GM12874 (cell line): Measurements from ENCODE around the gene SAFB2.

Source experiments
- CTCF ChIP-seq: IDR thresholded peaks from 2 replicates; pipeline ENCODE4 v1.5.1; 2011; ENCODE audit warnings: low read depth, mild to moderate bottlenecking, control low read depth, low read length, moderate library complexity; ENCODE audit not compliant: insufficient read depth

Gene SAFB2

DNA sequence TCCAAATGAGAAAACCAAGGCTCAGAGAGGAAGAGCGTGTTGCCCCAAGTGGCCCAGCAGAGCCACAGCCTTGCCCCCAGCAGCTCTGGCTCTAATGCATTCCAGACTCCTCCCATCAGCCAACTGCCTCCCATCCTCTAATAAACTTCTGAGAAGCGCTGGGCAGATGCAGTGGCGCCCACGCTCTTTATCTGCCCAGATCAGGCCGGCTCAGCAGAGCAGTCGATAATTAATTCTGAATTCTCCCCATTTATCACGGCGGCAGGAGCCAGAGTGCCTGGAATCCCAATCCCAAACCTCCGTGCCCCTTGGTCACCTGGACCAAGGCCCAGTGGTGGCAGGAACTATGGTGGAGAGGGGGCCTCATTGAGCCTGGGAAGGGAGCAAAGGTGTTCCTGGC lies 68.7 kb downstream of the SAFB2 start:
- TF ChIP-seq CTCF: no peak

DNA sequence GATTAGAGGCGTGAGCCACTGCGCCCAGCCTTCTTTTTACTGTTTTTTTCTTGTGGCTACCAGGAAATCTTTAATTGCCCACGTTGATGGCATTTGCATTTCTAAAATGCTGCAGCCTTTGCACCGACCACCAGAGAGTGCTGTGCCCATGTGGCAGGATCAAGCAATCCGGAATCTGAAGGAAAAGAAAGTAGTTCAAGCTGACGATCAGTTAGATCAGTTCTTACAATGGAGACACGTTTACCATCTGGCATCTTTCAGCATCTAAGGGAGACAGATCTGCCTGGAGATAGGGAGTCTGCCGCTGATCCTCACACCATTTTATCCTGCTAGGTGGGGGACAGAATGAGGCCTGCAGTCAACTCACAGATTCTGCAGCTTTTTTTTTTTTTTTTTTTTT lies 74.7 kb downstream of the SAFB2 start:
- TF ChIP-seq CTCF: peak; percentile 35; the same call in 1 of the 2 replicates

DNA sequence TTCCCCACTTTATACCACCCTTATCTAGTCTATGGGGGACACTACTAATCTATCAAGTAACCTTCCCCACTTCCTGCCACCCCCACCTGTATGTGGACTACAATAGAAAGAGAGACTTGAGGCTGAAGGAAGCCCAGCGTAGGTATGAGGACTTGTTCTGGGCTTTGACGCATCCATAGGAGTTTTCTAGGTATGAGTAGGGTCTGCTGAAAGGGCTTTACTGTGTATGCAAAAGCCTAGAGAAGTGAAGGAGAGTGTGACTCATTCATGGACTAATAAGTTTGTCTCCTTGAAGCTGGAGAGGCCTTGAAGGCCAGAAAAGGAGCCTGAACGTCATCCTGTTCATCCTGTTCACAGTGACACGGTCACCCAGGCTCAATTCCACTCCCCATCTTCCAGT lies 76.6 kb downstream of the SAFB2 start:
- TF ChIP-seq CTCF: no peak

GRCh38 chr19:5545051-5545450 lies 77.5 kb downstream of the SAFB2 start:
- TF ChIP-seq CTCF: no peak

DNA sequence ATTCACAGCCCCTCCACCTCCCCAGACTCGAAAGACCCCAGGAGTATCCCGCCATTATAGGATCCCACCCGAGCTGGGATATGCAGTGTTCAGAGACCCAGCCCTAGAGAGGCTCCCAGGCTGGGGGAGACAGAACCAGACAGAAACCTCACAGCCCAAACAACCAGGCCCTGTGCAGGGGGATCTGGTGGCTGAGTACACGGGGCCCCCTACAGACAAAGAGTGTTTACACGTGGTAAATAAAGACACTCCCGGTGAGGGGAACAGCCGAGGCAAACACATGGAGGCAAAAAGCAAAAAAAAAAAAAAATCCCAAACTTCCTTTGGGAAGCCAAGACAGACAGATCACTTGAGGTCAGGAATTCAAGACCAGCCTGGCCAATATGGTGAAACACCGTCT lies 79.9 kb downstream of the SAFB2 start:
- TF ChIP-seq CTCF: no peak

GRCh38 chr19:5541456-5541855 lies 81.1 kb downstream of the SAFB2 start:
- no peak for TF ChIP-seq CTCF

DNA sequence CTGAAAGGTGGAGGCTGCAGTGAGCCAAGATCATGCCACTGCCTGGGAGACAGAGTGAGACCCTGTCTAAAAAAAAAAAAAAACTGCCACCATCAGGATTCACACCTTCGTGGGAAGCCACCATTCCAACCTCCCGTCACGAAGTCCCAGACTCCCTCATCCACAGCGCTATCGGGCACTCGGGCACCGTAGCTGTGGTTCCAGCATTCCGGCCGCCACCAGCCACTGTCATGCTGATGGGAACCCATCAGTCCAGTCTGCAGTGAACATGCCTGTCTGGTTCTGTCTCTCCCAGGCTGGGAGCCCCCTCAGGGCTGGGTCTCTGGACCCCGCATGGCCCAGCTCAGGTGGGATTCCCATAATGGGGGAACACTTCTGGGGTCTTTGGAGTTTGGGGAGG lies 82.4 kb downstream of the SAFB2 start:
- no peak for TF ChIP-seq CTCF

DNA sequence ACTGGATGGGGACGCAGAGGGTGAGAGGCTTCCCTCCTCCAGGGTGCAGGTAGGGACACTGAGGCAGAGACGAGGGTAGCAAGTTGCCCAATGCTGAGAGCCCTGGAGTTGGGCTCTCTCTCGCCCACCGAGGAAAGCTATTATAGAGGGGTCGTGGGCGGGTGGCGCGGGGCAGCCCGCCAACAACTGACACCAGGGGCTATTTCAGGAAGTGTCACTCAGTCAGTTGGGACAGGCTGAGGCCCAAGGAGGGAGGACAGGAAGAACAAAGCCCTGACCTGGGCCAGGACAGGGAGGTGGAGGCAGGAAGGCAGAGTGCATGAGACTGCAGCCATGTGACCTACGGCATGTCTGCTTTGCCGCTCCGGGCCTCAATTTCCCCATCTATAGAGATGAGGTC lies 84.7 kb downstream of the SAFB2 start:
- TF ChIP-seq CTCF: no peak
